ENCODE data around the gene N4BP3.
"Not testable (repeated sequence)": the region's sequence is repeated elsewhere in the genome, so short reads cannot be mapped to it uniquely, and the experiment has no call there.

The N4BP3 gene

GRCh38 chr5:178121391-178122276 lies 8.3 kb downstream of the N4BP3 start:
- no peak for FAIRE-seq
- no peak for DNase-seq (ENCODE audit: low spot score)

GRCh38 chr5:178122346-178122745 lies 9.0 kb downstream of the N4BP3 start:
- no peak for FAIRE-seq

GRCh38 chr5:178123094-178123965 lies 10.0 kb downstream of the N4BP3 start:
- DNase-seq (ENCODE audit: low spot score) (no peak), FAIRE-seq (no peak)

More at GRCh38 chr5:178122346-178122745, 9.0 kb downstream of the N4BP3 start:
- no peak for DNase-seq (ENCODE audit: low spot score)

- FAIRE-seq = no peak
- no peak for DNase-seq (ENCODE audit: low spot score)
Observed at GRCh38 chr5:178123966-178124925, 10.9 kb downstream of the N4BP3 start.

GRCh38 chr5:178125253-178125906 lies 12.0 kb downstream of the N4BP3 start:
- FAIRE-seq (no peak), DNase-seq (ENCODE audit: low spot score) (no peak)

- DNase-seq (ENCODE audit: low spot score) = no peak
Observed at GRCh38 chr5:178126556-178126955, 13.2 kb downstream of the N4BP3 start.

GRCh38 chr5:178127300-178128009 lies 14.1 kb downstream of the N4BP3 start:
- FAIRE-seq; DNase-seq (ENCODE audit: low spot score): not testable (repeated sequence)

More at GRCh38 chr5:178126556-178126955, 13.2 kb downstream of the N4BP3 start:
- FAIRE-seq = no peak

- FAIRE-seq = no peak
Observed at GRCh38 chr5:178129296-178129695, 16.0 kb downstream of the N4BP3 start.

GRCh38 chr5:178130234-178130575 lies 16.9 kb downstream of the N4BP3 start:
- not testable (repeated sequence) for DNase-seq (ENCODE audit: low spot score); FAIRE-seq

More at GRCh38 chr5:178129296-178129695, 16.0 kb downstream of the N4BP3 start:
- no peak for DNase-seq (ENCODE audit: low spot score)

- DNase-seq (ENCODE audit: low spot score) (peak; percentile 60), FAIRE-seq (no peak)
Observed at GRCh38 chr5:178130576-178131445, 17.5 kb downstream of the N4BP3 start, which contains the start of gene RMND5B. Gene RMND5B (plus strand): TSS chr5:178131014. CDS start chr5:178138120, 7,106 bp downstream.

- no peak for DNase-seq (ENCODE audit: low spot score)
- no peak for FAIRE-seq
Observed at GRCh38 chr5:178131446-178131996, 18.2 kb downstream of the N4BP3 start.

- FAIRE-seq (no peak), DNase-seq (ENCODE audit: low spot score) (no peak)
Observed at GRCh38 chr5:178136990-178137389, 23.7 kb downstream of the N4BP3 start.

- DNase-seq (ENCODE audit: low spot score) = no peak
- no peak for FAIRE-seq
Observed at GRCh38 chr5:178137991-178138390, 24.7 kb downstream of the N4BP3 start.

- DNase-seq (ENCODE audit: low spot score) (no peak), FAIRE-seq (no peak)
Observed at GRCh38 chr5:178141550-178141949, 28.2 kb downstream of the N4BP3 start.

- FAIRE-seq (no peak), DNase-seq (ENCODE audit: low spot score) (no peak)
Observed at GRCh38 chr5:178142642-178143041, 29.3 kb downstream of the N4BP3 start.

GRCh38 chr5:178143246-178143645 lies 29.9 kb downstream of the N4BP3 start:
- DNase-seq (ENCODE audit: low spot score) (no peak), FAIRE-seq (no peak)

GRCh38 chr5:178143901-178144300 lies 30.6 kb downstream of the N4BP3 start:
- DNase-seq (ENCODE audit: low spot score) (no peak), FAIRE-seq (no peak)
